AG10803 (cell line): ENCODE measurements around the gene USP32.

Source experiments
- DNase-seq: peaks from one replicate; pipeline ENCODE4 v3.0.0; 2010; ENCODE audit warnings: low read depth
- H3K4me3 ChIP-seq: 2 replicates; pipeline ENCODE4 v1.5.1; 2011; ENCODE audit warnings: mild to moderate bottlenecking, low read length, control low read depth
- TF ChIP-seq, protein P1 (sequence below): conservative IDR thresholded peaks from 2 replicates; pipeline ENCODE4 v1.5.1; 2011; ENCODE audit warnings: mild to moderate bottlenecking, low read length, control low read depth, inconsistent platforms

The USP32 gene

DNA sequence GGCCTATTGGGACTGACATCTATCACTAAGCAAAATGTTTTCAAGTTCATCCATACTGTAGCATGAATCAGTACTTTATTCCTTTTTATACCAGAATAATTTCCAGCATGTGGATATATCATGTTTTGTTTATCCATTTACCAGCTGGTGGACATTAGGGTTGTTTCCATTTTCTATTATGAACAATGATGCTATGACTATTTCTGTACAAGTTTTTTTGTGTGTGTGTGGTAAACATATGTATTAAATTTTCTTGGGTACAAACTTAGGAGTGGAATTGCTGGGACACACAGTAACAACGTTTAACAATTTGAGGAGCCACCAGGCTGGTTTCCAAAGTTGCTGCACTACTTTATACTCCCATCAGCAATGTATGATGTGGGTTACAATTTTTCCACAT, 91.0 kb downstream of the USP32 start:
- no peak overlapping the region for H3K4me3 ChIP-seq
- DNase-seq: no peak
- TF ChIP-seq, protein P1, sequence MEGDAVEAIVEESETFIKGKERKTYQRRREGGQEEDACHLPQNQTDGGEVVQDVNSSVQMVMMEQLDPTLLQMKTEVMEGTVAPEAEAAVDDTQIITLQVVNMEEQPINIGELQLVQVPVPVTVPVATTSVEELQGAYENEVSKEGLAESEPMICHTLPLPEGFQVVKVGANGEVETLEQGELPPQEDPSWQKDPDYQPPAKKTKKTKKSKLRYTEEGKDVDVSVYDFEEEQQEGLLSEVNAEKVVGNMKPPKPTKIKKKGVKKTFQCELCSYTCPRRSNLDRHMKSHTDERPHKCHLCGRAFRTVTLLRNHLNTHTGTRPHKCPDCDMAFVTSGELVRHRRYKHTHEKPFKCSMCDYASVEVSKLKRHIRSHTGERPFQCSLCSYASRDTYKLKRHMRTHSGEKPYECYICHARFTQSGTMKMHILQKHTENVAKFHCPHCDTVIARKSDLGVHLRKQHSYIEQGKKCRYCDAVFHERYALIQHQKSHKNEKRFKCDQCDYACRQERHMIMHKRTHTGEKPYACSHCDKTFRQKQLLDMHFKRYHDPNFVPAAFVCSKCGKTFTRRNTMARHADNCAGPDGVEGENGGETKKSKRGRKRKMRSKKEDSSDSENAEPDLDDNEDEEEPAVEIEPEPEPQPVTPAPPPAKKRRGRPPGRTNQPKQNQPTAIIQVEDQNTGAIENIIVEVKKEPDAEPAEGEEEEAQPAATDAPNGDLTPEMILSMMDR: no peak

DNA sequence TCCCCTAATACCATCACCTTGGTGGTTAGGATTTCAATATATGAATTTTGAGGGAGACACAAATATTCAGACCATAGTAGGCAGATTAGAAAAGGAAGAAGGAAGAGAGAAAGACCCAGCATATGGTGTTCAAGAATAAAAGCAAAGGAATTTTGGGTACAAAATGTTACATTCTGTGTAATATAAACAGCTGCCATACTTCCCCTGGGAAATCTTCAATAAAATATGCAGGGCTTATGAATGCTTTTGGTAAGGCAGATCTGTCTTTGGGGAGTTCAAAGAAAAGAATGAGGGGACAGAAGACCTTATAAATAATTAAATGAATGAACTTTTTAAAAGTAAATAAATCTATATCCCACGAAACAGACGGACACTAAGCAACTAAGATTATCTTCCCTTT, 91.9 kb downstream of the USP32 start:
- no peak overlapping the region for H3K4me3 ChIP-seq
- TF ChIP-seq, protein P1: no peak
- DNase-seq: no peak

DNA sequence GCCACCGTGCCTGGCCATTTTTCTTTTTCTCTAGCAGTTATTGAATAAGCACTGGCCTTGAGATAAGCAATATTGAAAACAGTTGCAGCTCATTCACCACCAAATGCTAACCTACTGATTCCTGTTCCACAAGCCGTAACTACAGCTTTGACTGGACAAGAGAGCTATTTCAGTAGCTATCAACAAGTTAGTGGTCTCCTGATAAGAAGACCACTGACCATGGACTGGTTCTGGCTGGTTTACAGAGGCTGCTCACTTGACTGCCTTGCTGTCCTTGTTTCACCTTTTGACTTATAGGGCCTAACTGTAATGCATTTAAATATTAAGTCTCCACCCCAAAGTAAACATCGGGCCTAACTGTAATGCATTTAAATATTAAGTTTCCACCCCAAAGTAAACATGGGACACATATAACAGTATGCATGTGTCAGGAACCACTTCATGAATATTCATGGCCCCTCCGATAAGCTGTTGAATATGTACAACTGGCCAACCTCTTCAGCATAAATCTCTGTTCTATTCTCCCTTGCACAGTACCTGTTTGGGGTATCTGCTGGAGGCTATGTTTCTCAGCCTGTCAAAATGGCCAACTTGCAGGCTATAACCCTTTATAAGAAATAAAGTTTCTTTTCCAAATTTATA, 94.1 kb downstream of the USP32 start:
- TF ChIP-seq, protein P1: no peak
- H3K4me3 ChIP-seq: no peak overlapping the region
- no peak for DNase-seq

DNA sequence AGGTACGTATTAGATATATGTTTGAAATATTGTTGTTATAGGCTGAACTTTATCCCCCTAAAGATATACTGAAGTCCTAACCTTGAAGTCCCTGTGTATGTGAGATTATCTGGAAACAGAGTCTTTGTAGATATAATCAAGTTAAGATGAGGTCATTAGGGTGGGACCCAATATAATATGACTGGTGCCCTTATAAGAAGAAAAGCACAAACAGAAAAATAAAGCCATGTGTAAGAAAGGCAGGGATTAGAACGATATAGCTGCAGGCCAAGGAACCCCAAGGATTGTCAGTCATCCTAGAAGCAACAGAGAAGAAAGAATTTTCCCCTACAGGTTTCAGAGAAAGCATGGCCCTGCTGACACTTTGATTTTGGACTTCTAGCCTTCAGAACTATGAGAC, 95.8 kb downstream of the USP32 start:
- no peak for DNase-seq
- no peak overlapping the region for H3K4me3 ChIP-seq
- TF ChIP-seq, protein P1: no peak

DNA sequence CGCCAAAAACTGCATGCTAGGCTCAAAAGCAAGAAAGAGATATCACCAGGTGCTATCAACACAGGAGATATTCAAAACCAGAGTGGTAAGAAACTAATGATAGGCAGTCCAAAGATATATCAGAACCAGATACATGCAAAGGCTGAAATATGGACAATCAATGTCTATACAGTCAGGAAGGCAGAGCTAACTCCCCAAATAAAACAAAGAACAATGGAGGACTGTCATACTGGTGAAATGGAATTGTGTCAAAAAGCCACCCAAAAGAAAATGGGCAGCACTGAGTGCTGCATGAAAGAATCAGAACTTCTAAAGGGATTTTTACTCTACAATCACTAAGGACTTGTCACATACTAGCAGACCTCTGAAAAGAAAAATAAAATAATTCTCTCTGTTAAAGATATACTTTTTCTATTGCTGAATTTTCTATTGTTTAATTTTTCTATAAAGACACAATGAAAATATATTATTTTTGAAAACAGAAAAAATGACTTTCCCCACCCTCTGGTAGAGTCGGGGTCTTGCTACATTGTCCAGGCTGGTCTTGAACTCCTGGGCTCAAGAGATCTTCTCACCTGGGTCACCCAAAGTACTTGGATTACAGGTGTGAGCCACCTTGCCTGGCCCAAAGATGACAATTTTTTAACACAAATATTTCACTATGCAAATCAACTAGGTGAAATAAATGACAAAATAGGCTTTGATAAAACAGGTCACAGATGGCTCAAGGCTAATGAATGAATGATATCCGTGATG, 98.2 kb downstream of the USP32 start:
- no peak overlapping the region for H3K4me3 ChIP-seq
- TF ChIP-seq, protein P1: no peak
- DNase-seq: no peak

DNA sequence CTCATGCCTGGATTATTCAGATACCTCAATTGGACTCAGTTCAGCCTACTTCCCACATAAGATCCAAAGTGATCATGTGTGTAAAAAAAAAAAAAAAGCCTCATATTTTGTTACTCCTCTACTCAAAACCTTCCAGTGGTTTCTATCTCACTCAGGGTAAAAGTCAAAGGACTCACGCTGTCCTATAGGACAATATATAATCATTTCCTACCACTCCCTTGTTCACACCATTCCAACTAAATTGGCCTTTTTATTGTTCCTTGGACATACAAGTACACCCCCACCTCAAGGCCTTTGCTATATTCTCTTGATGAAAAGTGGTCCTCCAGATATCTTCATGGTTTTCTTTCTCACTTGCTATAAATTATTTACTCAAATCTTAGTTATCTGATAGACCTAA, 99.2 kb downstream of the USP32 start:
- no peak overlapping the region for H3K4me3 ChIP-seq
- no peak for DNase-seq
- TF ChIP-seq, protein P1: no peak

DNA sequence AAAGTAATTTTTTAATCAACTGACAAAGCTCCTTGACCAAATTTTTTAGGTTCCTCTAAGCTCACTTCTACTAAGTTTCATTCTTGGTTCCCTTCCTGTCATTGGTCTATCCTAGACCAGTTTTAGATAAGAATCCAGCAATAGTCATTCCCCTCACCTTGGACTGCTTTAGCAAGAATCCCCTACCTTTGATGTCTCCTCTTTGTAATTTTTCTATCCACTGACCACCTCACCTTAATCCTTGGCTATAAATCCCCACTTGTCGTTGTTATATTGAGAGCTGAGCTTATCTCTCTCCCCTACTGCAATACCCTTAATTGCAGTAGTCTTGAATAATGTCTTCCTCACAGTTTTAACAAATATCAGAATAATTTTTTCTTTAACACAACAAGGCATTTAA, 107.2 kb downstream of the USP32 start:
- no peak for DNase-seq
- H3K4me3 ChIP-seq: no peak overlapping the region
- TF ChIP-seq, protein P1: no peak
